ENCODE measurements around the gene C6orf58.

GRCh38 chr6:127635091-127635490 lies 58.1 kb downstream of the C6orf58 start:
- no peak for TF ChIP-seq CTCF (IDR thresholded peaks at IDR 0.05)
- no peak for TF ChIP-seq POLR2A (IDR thresholded peaks at IDR 0.05)
